ENCODE results near the gene MCUR1.

GRCh38 chr6:13863699-13864155 is 49.4 kb upstream of the MCUR1 start:
- TF ChIP-seq, protein P1, sequence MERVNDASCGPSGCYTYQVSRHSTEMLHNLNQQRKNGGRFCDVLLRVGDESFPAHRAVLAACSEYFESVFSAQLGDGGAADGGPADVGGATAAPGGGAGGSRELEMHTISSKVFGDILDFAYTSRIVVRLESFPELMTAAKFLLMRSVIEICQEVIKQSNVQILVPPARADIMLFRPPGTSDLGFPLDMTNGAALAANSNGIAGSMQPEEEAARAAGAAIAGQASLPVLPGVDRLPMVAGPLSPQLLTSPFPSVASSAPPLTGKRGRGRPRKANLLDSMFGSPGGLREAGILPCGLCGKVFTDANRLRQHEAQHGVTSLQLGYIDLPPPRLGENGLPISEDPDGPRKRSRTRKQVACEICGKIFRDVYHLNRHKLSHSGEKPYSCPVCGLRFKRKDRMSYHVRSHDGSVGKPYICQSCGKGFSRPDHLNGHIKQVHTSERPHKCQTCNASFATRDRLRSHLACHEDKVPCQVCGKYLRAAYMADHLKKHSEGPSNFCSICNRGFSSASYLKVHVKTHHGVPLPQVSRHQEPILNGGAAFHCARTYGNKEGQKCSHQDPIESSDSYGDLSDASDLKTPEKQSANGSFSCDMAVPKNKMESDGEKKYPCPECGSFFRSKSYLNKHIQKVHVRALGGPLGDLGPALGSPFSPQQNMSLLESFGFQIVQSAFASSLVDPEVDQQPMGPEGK (CRISPR knock-in tag; IDR thresholded peaks at IDR 0.05), result no peak
- TF ChIP-seq EZH2 (conservative IDR thresholded peaks at IDR 0.05; ENCODE audit: low read depth, low read length), result no peak
- no peak for TF ChIP-seq MXI1 (IDR thresholded peaks at IDR 0.05; ENCODE audit: borderline replicate concordance, low read depth, low read length)
- TF ChIP-seq, protein P2, sequence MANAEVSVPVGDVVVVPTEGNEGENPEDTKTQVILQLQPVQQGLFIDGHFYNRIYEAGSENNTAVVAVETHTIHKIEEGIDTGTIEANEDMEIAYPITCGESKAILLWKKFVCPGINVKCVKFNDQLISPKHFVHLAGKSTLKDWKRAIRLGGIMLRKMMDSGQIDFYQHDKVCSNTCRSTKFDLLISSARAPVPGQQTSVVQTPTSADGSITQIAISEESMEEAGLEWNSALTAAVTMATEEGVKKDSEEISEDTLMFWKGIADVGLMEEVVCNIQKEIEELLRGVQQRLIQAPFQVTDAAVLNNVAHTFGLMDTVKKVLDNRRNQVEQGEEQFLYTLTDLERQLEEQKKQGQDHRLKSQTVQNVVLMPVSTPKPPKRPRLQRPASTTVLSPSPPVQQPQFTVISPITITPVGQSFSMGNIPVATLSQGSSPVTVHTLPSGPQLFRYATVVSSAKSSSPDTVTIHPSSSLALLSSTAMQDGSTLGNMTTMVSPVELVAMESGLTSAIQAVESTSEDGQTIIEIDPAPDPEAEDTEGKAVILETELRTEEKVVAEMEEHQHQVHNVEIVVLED (CRISPR knock-in tag; IDR thresholded peaks at IDR 0.05; ENCODE audit: borderline replicate concordance), result no peak
- no peak for TF ChIP-seq MAZ (IDR thresholded peaks at IDR 0.05; ENCODE audit: borderline replicate concordance, low read depth, low read length)
- no peak for TF ChIP-seq MAZ (CRISPR knock-in tag; IDR thresholded peaks at IDR 0.05; ENCODE audit: low read depth)
- no peak for TF ChIP-seq ZNF383 (CRISPR knock-in tag; IDR thresholded peaks at IDR 0.05; ENCODE audit: borderline replicate concordance)
- TF ChIP-seq HOXA7 (CRISPR knock-in tag; IDR thresholded peaks at IDR 0.05), result no peak
- TF ChIP-seq POLR2AphosphoS5 (IDR thresholded peaks at IDR 0.05; ENCODE audit: low read depth, low read length), result no peak
- TF ChIP-seq CBX5 (CRISPR knock-in tag; IDR thresholded peaks at IDR 0.05; ENCODE audit: borderline replicate concordance), result no peak
- no peak for TF ChIP-seq ZNF552 (CRISPR knock-in tag; IDR thresholded peaks at IDR 0.05; ENCODE audit: borderline replicate concordance)

Measured in HepG2 (cell line).